NAMALWA (cell line): ENCODE data around the gene NUAK1.

Experiments
- DNase-seq: peaks from one replicate; pipeline ENCODE4 v3.0.0-alpha.2; 2015; ENCODE audit warnings: low spot score

The NUAK1 gene

DNA sequence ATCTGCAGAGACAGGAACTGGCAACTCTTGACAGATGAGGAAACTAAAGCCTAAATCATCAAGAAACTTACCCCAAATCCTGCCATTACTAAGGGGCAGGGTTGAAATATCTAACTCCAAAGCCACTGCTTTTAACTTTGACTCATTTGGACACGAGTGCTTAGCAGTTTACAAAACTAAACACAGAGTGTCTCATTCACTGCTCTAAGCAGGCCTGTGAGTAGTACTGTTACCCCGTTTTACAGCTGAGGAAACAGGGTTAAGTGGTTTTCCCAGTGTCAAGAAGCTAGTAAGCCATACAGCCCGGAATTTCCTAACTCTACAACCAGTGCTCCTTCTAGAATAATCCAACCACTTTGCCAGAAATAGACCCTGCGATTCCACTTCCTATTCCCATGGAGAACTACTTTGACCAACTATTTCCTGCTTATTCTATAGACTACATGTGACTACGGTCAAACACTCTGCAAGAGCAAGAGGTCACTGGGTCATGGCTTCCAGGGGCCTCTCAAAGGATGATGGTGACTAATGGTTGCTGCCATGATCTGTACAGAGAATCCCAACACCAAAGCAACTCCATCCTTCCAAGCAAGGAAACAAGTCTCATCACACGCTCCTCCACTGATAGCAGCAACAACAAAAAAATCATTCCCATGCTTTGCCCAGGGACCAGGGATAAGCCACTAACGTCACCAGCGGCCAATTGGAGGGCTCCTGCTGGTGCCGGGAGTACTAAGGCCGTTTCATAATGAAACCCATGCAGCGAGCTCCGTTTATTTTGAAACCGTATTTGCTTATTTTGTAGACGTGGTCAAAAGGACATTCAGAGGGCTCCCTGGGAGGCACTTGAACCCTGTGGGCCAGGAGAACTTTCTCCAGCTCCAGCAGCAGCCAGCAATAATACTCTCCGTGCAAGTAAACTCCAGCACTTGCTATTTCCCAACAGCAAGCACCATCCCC, 56.3 kb downstream of the NUAK1 start:
- DNase-seq: no peak

DNA sequence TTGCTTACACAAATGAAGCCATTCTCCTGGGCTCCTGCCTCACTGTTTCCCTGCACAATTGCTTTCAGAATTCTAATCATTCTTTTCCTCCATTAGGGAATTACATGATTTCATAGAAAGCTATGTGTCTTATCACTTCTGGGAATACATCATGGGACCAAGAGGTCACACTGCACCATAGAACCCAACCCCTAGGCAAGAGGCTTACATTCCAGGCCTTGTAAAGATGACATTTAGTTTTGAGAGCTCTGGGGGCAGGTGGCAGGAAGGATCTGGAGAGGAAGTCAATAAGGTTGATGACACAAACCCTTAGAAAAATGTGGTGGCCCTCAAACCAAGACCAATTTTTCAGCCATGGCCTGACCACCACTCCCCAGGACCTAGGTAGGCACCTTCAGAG, 57.1 kb downstream of the NUAK1 start:
- DNase-seq: no peak

DNA sequence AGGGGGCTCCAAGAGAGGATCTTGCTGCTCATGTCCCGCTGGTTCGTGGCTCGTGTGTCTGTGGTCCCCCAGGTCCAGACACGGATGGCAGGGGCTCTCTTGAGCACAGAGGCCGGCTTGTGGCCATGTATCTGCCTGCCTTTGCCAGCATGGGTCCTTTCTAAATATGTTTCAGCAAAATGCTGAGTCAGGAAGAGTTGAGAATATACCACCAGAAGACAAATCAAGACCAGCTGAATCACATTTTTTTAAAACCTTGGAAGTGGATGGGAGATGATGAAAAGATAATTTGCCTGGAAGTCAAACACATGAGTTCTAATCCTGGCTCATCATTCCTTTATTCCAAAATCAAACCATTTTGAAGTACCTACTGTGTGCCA, 58.0 kb downstream of the NUAK1 start:
- no peak for DNase-seq

DNA sequence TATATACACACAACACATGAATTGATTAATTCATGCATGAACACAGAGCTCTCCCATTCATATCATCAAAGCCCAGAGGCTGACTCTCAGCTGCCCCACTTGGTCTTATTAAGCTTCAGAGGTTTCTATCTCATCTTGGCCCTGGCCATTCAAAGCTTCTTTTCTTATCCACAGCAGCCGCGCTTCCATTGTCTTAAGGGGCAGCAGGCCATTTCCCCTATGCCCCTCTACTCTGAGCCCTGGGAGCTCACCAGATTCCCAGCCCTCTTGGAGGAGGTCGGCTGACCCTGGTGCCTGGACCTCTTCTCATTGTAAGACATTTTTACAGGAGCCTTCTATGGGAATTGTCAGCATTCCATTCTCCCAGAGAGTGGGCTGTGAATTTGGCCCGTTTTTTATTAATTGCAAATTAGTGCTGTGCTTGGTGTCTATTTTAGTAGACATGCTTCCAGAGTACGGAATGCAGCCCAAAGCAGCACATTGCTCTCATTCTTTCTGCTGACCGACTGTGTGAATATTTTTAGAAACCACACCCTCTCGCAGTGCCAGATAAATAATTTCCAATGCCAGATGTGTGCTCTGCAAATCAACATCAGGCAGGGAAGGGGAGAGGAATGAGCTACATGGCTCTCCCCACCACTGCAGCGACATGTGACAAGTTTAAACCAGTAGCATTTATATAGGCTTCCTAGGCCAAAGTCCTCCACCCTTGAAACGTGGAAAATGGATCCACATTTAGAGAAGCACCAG, 58.5 kb downstream of the NUAK1 start:
- no peak for DNase-seq

DNA sequence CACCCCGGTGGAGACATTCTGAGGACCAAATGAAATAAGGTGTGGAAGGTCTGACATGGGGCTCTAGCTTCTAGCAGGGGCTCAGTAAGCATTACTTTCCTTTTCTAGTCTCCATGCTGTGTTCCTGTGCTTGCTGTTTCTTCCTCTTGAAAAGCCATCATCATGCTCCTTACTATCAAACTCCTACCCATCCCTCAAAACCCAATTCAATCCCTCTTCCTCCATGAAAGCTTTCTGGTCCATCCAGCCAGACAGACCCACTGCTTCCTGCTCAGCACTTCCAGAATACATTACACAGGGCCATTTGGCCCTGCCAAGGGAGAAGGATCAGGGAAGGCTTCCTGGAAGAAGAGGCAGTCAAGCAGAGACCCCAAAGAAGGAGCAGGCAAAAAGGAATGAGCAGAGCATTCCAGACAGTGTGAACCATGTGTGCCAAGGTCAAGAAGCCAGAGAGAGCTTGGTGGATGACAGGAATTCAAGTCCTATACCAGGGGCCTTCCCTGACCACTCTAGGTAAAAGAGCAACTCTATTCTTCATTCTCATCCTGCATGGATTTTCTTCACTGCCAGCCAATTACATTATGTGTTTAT, 59.5 kb downstream of the NUAK1 start:
- DNase-seq: no peak

DNA sequence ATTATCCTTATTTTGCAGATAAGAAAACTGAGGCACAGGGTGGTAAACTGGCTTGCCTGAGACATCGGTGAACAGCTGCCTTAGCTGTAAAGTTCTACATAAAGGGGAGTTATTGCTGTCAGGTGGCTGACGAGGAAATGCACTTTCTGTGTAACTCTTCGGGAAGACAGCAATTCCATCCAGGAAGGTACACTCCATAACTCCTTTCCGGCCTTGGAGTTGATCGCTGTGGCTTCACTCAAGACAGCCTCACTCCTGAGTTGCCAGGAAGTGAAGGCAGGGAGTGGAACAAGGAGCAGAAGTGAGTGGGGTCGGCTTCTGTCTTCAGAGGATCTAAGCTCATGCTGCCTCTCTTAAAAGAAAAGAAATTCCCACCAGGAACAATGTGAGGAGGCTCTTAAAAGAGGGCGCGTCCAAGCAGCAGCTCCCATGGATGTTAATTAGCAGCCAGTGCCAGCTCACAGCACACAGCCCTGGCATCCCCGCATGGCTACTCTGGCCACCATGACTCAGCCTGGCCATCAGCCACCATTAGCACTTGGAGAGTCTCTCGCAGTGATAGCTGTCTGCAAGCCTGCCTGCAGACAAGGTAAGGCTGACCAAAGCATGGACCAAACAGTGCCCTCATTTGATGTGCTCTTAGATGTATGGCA, 60.3 kb downstream of the NUAK1 start:
- no peak for DNase-seq

DNA sequence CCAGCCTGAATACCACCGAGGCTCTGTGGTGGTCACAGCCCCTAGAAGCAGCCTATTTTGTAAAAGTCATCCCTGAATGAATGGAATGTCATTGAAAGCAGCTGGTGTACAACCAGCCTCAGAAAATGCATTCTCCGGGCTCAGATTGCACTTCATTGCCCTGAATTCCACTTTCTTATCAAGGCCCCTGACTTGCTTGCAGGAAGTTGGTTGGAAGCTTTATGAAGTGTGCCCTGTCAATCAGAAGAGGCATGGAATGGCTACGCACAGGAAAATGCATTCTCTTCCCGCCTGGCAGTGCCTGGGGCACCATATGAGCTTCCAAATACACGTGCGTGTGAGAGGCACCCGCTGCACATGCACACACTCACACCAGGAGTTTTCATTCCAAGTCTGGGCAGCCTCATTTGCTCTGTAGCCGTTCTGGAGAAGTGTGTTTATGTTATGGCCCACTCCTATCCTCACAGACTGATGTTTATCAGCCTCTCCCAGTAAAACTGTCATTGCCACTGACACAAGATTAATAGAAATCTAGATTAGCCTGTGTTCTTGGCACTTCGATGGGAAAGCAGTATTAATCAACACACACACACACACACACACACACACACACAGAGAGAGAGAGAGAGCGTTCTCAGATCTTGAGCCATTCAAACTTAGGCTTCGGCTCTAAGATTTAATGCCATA, 63.9 kb downstream of the NUAK1 start:
- DNase-seq: no peak

DNA sequence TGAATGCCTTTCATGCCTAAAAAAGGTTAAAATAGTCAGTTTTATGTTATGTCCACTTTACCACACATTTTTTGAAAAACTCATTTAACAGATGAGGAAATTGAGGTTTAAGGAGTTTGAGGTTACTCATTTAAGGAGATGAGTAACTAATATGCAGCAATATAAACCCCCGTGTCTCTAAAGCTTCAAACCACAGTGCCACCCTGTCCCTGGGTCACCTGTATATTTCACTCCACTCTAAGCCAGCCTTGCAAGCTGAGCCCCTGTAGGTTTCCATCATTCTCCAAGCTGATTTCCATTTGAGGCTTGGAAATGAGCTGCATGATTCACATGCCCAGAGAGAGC, 64.4 kb downstream of the NUAK1 start:
- DNase-seq: no peak

DNA sequence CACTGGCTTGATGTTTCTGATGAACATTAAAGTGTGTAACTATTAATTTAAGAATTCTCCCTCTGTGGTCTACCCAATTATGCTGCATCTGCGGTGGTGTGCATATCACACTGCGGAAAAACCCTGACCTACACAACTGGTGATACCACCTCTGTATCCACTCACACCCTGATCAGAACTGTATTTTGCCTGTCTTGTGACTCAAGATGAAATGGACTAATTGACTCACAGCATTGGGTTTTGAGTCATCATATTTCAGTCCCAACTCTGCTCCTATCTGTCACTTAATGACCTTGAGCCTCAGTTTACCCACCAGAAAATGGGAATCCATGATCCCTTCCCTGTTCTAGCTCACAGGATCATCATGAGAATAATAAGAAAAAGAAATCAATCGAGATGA, 65.6 kb downstream of the NUAK1 start:
- DNase-seq: no peak

DNA sequence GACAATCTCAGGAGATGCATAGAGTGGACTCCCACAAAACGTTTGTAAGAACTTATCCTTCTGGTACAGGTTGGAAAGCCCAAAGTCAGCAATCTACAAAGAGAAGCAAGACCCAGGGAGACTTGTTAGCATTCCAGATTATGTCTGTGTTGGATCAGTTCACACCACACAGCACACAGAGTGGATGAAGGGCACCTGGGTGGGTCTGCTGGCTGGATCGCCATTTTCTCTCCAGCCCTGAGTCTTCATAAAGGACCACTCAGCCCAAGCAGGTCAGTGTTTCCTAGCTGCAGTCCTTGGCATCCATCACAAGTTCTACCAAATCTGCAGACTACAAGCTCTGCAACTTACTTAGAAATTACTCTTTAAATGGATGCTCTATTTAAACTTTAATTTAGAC, 66.0 kb downstream of the NUAK1 start:
- no peak for DNase-seq

DNA sequence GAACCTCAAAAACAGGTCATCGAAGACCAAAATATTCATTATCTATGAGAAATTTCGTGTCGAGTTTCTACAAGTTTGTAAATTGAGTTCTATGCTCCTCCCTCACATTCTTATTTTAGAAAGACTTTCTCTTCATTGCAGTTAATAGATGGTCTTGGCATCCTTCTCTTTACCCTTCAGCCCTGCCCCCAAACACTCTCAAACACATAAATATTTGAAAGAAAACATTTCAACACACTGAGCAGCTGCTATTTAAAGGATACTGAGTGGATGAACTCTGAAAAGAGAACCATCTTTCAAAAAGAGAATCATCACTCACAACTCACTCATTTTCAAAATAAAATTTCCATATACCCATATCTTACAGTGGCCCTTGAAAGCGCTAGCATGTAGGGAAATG, 67.1 kb downstream of the NUAK1 start:
- DNase-seq: no peak

DNA sequence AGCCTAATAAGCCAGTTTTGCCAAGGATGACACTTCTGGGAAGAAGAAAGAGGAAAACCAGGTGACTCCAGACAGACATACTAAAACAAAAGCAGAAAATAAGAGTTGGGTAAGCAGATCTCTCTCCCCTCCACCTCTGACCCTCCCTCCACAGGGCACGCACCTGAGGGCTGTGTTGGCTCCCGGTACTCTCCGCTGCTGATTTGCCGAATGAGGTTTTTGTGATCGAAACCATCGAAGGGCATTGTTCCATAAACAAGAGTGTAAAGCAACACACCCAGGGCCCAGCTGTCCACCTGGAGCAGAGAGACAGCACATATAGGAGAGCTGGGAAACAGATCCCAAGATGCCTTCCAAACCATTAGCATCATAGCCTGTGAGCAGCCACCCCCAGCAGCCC, 68.1 kb downstream of the NUAK1 start:
- DNase-seq: no peak

DNA sequence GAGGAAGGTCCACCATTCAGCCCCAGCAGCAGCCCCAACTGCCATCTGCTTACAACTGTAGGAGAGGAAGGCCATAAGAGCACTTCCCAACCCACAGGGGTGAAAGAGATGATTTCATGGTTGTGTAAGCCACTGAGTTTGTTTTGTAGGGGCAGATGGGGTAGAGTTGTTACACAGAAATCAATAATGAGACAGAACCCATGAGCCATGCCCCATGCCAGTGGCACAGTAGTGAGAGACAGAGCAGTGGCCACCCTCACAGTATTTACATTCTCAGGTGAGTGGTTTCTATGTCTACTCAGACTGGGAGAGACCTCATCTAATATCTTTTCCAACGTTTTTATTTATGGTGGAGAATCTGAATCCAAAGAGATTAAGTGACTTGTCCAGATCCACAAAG, 68.6 kb downstream of the NUAK1 start:
- no peak for DNase-seq

DNA sequence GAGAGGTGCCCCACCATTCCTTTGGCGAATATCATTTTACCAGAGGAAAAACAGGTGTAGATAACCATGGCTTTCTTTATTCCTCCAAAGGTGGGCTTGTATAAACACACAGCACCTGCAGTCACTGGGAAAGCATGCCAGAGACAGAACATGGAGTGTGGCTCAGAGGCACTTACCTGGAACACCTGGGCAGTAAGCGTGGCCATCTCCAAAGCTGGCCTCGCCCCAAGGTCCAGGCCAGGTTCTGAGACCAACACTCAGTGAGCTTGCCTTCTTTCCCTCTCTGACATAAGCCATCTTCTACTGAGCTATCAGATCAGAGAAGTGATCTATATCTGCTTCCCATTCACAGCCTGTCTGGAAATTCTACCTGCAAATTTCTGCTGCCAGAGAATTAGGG, 70.5 kb downstream of the NUAK1 start:
- no peak for DNase-seq

DNA sequence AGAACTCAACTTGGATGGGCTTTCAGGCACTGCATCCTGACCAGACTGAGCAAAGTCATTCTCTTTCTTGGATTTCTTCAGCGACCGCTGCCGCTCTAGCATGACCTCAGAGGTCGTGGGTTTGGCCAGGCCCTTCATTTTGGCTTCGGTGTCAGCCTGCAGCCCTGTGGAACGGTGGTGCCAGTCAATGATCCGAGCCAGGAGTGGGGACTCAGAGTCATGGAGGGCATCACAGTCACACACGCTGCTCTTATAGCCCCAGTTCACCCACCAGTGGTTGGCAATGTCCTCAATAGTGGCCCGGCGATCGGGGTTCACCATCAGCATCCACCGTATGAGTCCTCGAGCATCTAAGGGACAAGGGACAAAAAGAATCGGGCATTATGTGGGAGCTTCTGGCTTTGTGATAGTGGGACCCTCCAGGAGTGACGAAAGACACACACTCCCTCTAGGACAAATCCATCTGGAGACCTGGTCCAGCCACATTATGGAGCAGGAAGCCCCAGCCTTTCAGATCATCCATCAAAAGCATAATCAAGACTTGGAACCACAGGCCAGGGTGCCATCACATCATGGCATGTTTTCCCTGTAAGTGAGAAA, 71.0 kb downstream of the NUAK1 start:
- DNase-seq: no peak

DNA sequence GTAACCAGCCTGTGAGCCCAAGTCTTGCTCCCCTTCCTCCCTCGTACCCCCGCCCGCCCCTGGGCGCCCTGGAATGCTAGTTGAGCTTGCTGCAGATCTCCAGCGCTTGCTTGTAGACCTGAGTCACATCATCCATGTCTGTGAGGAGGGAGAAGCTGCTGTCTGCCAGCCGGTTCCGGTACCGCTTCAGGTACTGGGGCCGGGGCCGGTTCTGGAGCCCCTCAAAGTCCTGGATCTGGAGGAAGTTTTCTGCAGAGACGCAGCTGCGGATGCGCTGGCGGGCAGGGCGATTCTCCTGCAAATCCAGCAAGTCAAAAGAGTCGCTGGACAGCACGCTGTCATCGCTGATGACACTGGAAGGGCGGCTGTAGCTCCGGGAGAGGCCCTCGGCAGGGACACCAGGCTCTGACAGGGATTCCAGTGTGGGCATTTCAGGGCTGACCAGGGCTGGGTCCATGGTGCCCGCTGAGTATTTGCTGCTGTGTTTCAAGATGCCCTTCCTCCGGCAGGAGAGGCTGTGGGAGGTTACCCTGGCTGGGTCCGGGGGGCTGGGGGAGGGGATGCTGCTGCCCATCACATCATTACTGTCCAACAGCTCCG, 71.9 kb downstream of the NUAK1 start:
- no peak for DNase-seq

DNA sequence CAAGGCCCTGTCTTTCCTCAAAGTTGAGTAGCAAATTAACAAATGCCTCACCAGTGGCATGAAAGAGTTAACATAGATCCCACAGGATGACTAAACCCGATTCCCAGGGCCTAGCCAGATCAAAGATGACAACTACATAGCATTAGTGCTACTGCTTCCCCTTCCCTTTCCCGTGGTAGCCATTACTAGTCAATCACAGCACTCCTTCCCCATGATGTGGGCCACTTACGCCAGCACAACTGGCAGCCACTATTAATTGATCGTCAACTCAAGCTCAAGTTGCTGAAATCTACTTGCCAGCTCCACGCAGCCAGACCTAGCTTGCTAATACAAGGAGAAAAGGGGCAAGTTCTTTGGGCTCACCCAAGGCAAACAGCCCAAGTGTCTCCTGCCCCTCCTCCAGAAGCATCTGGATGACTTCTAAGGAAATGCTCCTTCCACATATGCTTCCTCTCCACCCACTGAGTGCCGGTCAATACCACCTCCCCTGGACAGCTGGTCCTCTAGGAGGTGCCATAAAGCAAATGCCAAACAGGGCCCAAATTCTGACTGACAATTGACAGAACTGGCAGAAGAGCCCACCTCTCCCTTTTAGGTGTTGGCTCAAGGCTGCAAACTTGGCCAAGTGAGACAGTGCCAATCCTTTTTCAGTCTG, 72.6 kb downstream of the NUAK1 start:
- no peak for DNase-seq

DNA sequence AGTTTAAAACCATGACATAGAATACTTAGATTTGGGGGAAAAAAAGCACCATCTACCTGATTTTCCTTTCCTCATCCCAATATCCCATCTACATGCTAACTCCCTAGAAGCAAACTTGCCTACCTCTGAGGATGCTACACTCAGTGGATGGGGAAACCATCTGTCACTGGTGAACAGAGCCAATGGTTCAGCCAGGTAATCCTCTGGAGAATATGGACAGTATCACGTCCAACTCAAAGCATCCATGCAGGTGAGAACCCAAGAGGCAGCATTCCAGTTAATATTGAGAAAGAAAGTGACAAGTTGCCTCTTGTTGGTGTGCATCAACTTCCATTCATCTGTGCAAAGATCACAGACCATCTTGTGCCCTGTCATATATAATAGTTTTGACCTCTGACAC, 73.2 kb downstream of the NUAK1 start:
- no peak for DNase-seq

DNA sequence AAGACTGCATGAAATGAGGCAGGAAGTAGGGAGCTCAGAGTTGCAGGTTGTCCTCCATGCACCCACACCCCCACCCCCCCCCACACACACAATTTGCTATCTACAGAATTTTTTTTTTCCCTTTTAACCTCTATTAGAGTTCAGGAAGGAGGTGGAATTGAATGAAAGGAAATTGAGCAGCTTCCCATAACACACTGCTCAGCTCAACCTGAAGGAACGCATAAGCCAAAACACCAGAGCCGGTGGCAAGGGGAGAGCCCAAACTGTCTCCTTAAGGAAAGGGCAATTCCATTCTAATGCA, 74.1 kb downstream of the NUAK1 start:
- no peak for DNase-seq

DNA sequence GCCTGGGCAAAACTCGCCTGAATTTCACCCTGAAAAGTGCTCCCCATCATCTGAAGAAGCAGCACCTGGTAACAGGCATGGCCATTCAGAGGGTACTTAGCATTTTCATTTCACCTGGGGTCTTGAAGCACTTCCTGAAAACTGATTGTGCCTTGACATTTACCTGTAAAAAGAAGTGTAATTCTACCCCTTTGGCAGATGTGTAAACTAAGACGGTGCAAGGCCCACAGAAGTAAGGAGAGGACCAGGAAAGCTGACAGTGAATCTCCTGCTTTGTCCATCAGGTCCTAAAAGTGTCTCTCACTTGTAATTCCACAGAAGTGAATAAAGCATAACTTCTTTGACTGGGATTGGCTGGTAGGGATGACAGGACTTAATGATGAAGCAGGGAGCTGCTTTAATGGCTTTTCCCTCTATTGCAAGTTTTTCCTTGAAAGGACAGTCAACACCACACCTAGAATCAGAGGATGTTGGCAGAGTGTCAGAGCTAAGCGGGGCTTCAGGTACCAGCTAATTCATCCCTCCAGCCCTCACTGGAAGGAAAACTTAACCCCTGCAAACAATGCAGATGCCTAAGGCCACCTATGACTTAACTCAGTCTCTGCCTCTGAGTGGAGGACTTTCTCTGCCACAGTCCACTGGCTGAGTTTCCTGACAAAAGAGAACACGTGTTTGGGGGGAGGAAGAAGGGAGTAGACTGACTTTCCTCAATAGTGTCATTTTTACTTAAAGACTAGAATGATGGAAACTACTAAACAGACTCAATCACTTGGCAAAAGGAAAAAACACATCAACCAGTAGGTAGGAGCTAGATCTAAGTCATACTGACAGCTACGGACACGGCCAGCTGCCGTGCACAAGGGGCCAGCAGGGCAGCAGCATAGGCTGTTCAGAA, 74.7 kb downstream of the NUAK1 start:
- DNase-seq: no peak
